Effector CD4-positive, alpha-beta T cell (primary cell): ENCODE data around the gene APOA4.
A peak's percentile ranks its signal among the peaks of the same experiment; 100 is the strongest.

ENCODE experiments used
- DNase-seq: peaks from one replicate; pipeline ENCODE4 v3.0.0-alpha.2; 2020

APOA4 gene

GRCh38 chr11:116798368-116798767 is 24.7 kb downstream of the APOA4 start:
- DNase-seq: no peak

GRCh38 chr11:116797816-116798215 is 25.3 kb downstream of the APOA4 start:
- DNase-seq: no peak

- no peak for DNase-seq
These were observed 26.6 kb downstream of the APOA4 start for GRCh38 chr11:116796548-116796947.

- DNase-seq: no peak
These were observed 28.3 kb downstream of the APOA4 start for GRCh38 chr11:116794851-116795250.

GRCh38 chr11:116793772-116794097 is 29.4 kb downstream of the APOA4 start:
- no peak for DNase-seq

GRCh38 chr11:116792869-116793771 is 30.0 kb downstream of the APOA4 start:
- no peak for DNase-seq

- DNase-seq: no peak
These were observed 30.8 kb downstream of the APOA4 start for GRCh38 chr11:116792144-116792868.

GRCh38 chr11:116791813-116792143 is 31.3 kb downstream of the APOA4 start, which contains the start of gene APOA5:
TSS of gene APOA5 (minus strand) at chr11:116791879. CDS start at chr11:116791860, 19 bp downstream.
- no peak for DNase-seq

GRCh38 chr11:116791002-116791812 is 31.9 kb downstream of the APOA4 start:
- peak; percentile 71 for DNase-seq

- DNase-seq: no peak
These were observed 32.7 kb downstream of the APOA4 start for GRCh38 chr11:116790167-116791001.

- no peak for DNase-seq
These were observed 34.1 kb downstream of the APOA4 start for GRCh38 chr11:116788975-116789374.

GRCh38 chr11:116788534-116788933 is 34.6 kb downstream of the APOA4 start:
- DNase-seq: no peak

- peak; percentile 78 for DNase-seq
These were observed 35.2 kb downstream of the APOA4 start, which contains the start of gene ZPR1 for GRCh38 chr11:116787786-116788486. TSS of gene ZPR1 (minus strand) at chr11:116788023. CDS start at chr11:116787990, 33 bp downstream.

GRCh38 chr11:116787436-116787785 is 35.7 kb downstream of the APOA4 start:
- DNase-seq: no peak

- no peak for DNase-seq
These were observed 36.1 kb downstream of the APOA4 start for GRCh38 chr11:116786966-116787365.

GRCh38 chr11:116786326-116786725 is 36.8 kb downstream of the APOA4 start:
- DNase-seq: no peak

- DNase-seq: no peak
These were observed 40.4 kb downstream of the APOA4 start for GRCh38 chr11:116782728-116783127.

- no peak for DNase-seq
These were observed 44.5 kb downstream of the APOA4 start for GRCh38 chr11:116778556-116778955.

- no peak for DNase-seq
These were observed 46.0 kb downstream of the APOA4 start for GRCh38 chr11:116777056-116777455.

- no peak for DNase-seq
These were observed 46.6 kb downstream of the APOA4 start for GRCh38 chr11:116776522-116776984.

- DNase-seq: no peak
These were observed 47.1 kb downstream of the APOA4 start for GRCh38 chr11:116775975-116776374.

- DNase-seq: no peak
These were observed 48.4 kb downstream of the APOA4 start for GRCh38 chr11:116774661-116775060.
